Heart left ventricle (tissue), 16 donors: ENCODE results near the gene GNAT2. TPM values are rescaled to one million over a fixed set of nuclear protein-coding genes. Genes with fewer than 3 reads are reported as not detected.
"Not testable (repeated sequence)": the region's sequence is repeated elsewhere in the genome, so short reads cannot be mapped to it uniquely, and the experiment has no call there.

ENCODE experiments used
- ATAC-seq, 4 donors: fragments of 200-7000 bp; cut with Tn5 transposase; one replicate each; pipeline ENCODE4 v1.9.1; 2020 to 2022; ENCODE audit warnings: moderate library complexity in 4 of 4, mild to moderate bottlenecking in 3 of 4, moderate number of reproducible peaks in 1 of 4
- DNase-seq, 5 donors: peaks; one replicate each; pipeline ENCODE4 v3.0.0-alpha.2; 2020
- H3K27ac ChIP-seq, 12 donors: fragments of 200-600 bp; sonication (generic) in 4 of 12; one replicate each; pipeline versions ENCODE4 v1.5.0 to v1.8.0; 2016 to 2022; ENCODE audit warnings: mild to moderate bottlenecking in 2 of 12
- H3K27me3 ChIP-seq, 9 donors: fragments of 200-600 bp; sonication (generic) in 2 of 9; one replicate each; pipeline versions ENCODE4 v1.5.1 to v1.8.0; 2016 to 2022; ENCODE audit warnings: mild to moderate bottlenecking in 3 of 9
- H3K36me3 ChIP-seq, 9 donors: fragments of 200-600 bp; sonication (generic) in 2 of 9; one replicate each; pipeline versions ENCODE4 v1.5.0 to v1.8.0; 2018 to 2022; ENCODE audit warnings: mild to moderate bottlenecking in 2 of 9
- H3K4me1 ChIP-seq, 12 donors: fragments of 200-600 bp; sonication (generic) in 4 of 12; one replicate each; pipeline versions ENCODE4 v1.5.0 to v1.8.0; 2016 to 2022; ENCODE audit warnings: mild to moderate bottlenecking in 3 of 12
- H3K4me3 ChIP-seq, 12 donors: fragments of 200-600 bp; sonication (generic) in 4 of 12; one replicate each; pipeline versions ENCODE4 v1.5.0 to v1.8.0; 2017 to 2022; ENCODE audit warnings: mild to moderate bottlenecking in 9 of 12, moderate library complexity in 4 of 12
- H3K9me3 ChIP-seq, 12 donors: fragments of 200-600 bp; sonication (generic) in 4 of 12; one replicate each; pipeline versions ENCODE4 v1.5.0 to v1.8.0; 2016 to 2022; ENCODE audit warnings: mild to moderate bottlenecking in 1 of 12
- POLR2A ChIP-seq, 2 donors: fragments of 450-650 bp; IDR thresholded peaks; one replicate each; pipeline ENCODE4 v1.6.1; 2017; ENCODE audit warnings: antibody characterized with exemption in 2 of 2, mild to moderate bottlenecking in 2 of 2, moderate library complexity in 2 of 2
- whole genome bisulfite sequencing, 4 donors: extraction: QIAGEN DNeasy Blood & Tissue Kit in 2 of 4; methylation state at CpG; one replicate each; pipeline versions ENCODE4 v1.1.5 to v1.1.7; 2013 to 2018; 5-methylcytosine and 5-hydroxymethylcytosine counted together
- intact Hi-C, 10 donors: fragments of 100-400 bp; cut with DNase I; formaldehyde crosslinking; loops; one replicate each; pipeline versions ENCODE4 v1.11.1 to v1.14.2; 2022
- polyA plus RNA-seq, 2 donors: library from polyadenylated mRNA; stranded (reverse); fragments of 200-250 nt; gene quantifications; one replicate each; pipeline ENCODE4 v1.2.3, GENCODE V29; 2013
- total RNA-seq, 9 donors: library from RNA; depleted of rRNA in 2 of 9; stranded (reverse); fragments of >200 nt in 2 of 9; fragmentation: NEBNext Ultra II Directional in 3 of 9; extraction: Animal tissue kit (Norgen Biotek cat#: 25700) in 3 of 9; gene quantifications; one replicate each; pipeline versions ENCODE4 v1.1.0 to v1.2.4, GENCODE V29; 2016 to 2023
- TF ChIP-seq, protein P1 (sequence below), 12 donors: fragments of 200-600 bp; sonication (generic) in 4 of 12; IDR thresholded peaks; one replicate each; pipeline versions ENCODE4 v1.5.0 to v1.8.0; 2018 to 2022; ENCODE audit warnings: antibody characterized with exemption in 12 of 12, mild to moderate bottlenecking in 5 of 12
- donor health status: ischemic (EF 13 %, LVEDD 7.1; RV severe dilation, severe dysfunction).
- donor health status: healthy with polysubstance abuse.
- donor health status: DM: no; HTN: yes; CAD: no.
- donor health status: DM: no; HTN: no; CAD: no.
- donor health status: ischemic (EF 25% LVEDD 6.9; RV normal size, moderate dysfunction).
- donor health status: ischemic (EF 25% LVEDD 5.7; RV mildly dilated, moderate dysfunction).
- donor health status: healthy.
- donor health status: DM: yes; HTN: yes; CAD: no.
- donor health status: ischemic (EF 35%, LVEDD 5.7; RV mildly dilated, moderate dysfunction).
- donor health status: nonischemic (EF 11% LVEDD 7.7; RV severe dilation, severe dysfunction).
- donor health status: DM: yes; HTN: yes; CAD: no.
- donor health status: PGD.
- donor health status: ischemic (EF 29% LVEDD 5.4; RV normal size, mild dysfunction).
- donor health status: nonischemic (EF 23%, LVEDD 6.1; RV moderate dilation, normal function).

GNAT2 gene
- total and polyA plus RNA-seq, 11 donors, result not detected

DNA sequence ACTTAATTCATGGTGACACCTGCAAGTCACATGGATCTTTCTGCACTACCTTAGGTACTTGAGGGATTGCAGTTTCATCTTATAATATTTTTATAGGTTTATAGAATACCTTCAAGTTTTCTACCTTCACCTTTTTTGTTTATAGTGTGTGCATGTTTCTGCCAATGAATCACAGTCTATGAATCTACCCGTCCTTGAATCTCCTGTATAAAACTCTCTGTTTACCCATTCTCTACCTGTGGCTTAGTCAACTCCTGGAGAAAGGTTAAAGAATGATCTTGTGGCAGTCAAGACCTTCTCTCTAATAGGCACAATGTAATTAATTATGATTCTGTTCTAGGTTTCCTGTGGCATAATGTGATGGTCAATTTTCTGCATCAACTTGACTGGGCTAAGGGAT is 45.3 kb upstream of the GNAT2 start:
- H3K27me3 ChIP-seq, result no peaks in the 10 kb centered on the region
- WGBS, 4 donors, result 91 to 97% (median 93%) methylated on average over 1 of the region's 1 CpG
- DNase-seq (no peak), ATAC-seq (no peak)
- H3K36me3 ChIP-seq, result peaks cover 0 to 38% (median 14%) of the 10 kb centered on the region in 9 donors
- H3K9me3 ChIP-seq, result no peaks in the 10 kb centered on the region
- H3K4me1 ChIP-seq, result peaks cover 0 to 15% (median 7%) of the 10 kb centered on the region in 12 donors
- intact Hi-C loops, result loop anchor here in 1 of 10 donors (5.0 kb wide), 1 partner anchor 88 kb away; no protein-coding TSS in a partner anchor
- H3K4me3 ChIP-seq, result no peak overlapping the region
- TF ChIP-seq POLR2A (IDR thresholded peaks at IDR 0.05), result no peak
- TF ChIP-seq, protein P1, sequence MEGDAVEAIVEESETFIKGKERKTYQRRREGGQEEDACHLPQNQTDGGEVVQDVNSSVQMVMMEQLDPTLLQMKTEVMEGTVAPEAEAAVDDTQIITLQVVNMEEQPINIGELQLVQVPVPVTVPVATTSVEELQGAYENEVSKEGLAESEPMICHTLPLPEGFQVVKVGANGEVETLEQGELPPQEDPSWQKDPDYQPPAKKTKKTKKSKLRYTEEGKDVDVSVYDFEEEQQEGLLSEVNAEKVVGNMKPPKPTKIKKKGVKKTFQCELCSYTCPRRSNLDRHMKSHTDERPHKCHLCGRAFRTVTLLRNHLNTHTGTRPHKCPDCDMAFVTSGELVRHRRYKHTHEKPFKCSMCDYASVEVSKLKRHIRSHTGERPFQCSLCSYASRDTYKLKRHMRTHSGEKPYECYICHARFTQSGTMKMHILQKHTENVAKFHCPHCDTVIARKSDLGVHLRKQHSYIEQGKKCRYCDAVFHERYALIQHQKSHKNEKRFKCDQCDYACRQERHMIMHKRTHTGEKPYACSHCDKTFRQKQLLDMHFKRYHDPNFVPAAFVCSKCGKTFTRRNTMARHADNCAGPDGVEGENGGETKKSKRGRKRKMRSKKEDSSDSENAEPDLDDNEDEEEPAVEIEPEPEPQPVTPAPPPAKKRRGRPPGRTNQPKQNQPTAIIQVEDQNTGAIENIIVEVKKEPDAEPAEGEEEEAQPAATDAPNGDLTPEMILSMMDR (IDR thresholded peaks at IDR 0.05), result no peak
- H3K27ac ChIP-seq, result no peak overlapping the region

DNA sequence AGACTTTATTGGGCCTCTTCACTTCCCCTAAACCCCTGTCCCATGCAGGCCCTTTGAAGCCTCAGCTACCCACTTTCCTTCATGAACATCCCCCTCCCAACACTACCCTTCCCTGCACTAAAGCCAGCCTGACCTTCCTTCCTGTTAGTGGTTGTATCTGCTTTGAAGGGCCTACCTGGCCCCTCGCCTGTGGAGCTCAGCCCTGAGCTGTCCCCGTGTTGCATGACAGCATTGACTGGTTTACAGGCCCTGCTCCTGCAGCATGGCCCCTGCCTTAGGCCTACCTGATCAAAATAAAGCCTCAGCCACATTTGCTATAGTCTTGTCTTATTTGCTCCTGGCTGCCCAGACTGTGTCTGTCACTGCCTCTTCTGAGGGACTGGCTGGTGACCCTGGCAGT is 42.0 kb upstream of the GNAT2 start:
- DNase-seq, result no peak
- Histone ChIP-seq H3K9me3 (no peaks in the 10 kb centered on the region), H3K36me3 (peaks cover 0 to 55% (median 25%) of the 10 kb centered on the region in 9 donors), H3K27me3 (no peaks in the 10 kb centered on the region), H3K27ac (no peak overlapping the region), H3K4me1 (peaks cover 0 to 13% (median 5%) of the 10 kb centered on the region in 12 donors), H3K4me3 (no peak overlapping the region)
- intact Hi-C loops, result no loop called here
- WGBS, 4 donors, result 77 to 80% (median 78%) methylated on average over 2 of the region's 2 CpGs
- ATAC-seq, result no peak
- TF ChIP-seq, protein P1 (IDR thresholded peaks at IDR 0.05), result no peak
- no peak for TF ChIP-seq POLR2A (IDR thresholded peaks at IDR 0.05)

DNA sequence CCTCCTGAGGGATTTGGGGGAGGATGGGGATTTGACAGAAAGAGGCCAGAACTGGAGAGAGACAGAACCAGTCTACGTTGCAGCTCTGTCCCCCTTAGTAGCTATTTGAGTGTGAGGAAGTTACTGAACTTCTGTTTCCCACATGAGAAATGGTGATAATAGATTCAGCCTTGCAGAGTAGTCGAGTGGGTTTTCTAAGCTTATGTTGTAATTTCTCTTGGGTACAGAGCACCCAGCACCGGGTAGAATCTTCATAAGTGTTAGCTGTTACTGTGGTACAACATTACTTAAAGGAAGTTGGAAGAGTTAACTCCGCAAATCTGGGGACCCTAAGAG is 41.2 kb upstream of the GNAT2 start:
- H3K9me3 ChIP-seq, intact Hi-C loops, H3K4me3 ChIP-seq, DNase-seq, ATAC-seq, H3K27ac ChIP-seq, H3K27me3 ChIP-seq: not testable (repeated sequence)
- Histone ChIP-seq H3K4me1 (peaks cover 0 to 14% (median 6%) of the 10 kb centered on the region in 12 donors), H3K36me3 (peaks cover 0 to 53% (median 25%) of the 10 kb centered on the region in 9 donors)
- WGBS, 4 donors, result 47 to 88% (median 74%) methylated on average over 3 of the region's 4 CpGs

DNA sequence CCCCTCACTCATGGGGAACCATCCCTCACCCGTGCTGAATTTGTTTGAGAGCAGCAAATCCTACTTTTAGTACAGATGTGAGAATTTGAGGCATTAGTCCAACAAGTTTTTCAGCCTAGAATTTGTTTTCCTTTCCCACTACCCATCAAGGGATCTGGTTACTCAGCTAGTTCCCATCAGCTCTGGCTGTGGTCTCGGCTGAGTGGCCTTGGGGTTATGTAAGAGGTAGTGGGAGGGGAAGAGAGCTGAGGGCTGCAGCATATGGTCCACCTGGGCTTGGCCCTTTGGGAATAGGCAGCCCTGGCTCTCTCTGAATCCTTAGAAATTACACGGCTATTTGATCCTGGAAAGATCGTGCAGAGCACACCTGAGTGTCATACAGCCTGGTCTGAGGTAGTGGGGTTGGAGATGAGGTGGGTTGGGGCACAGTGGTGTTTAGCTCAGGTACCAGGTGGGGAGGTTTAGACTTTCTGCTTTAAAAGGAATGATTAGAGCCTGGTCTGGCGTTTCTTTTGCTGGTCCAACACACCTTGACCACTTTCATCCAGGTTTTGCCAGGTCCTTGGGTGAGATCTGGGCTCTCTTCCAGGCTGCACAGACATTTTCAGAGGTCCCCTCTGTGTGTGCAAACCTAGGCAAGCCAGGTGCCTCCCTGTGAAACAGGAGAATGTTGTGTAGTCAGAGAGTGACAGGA is 40.7 kb upstream of the GNAT2 start:
- intact Hi-C loops, result no loop called here
- no peaks in the 10 kb centered on the region for H3K9me3 ChIP-seq
- H3K4me3 ChIP-seq, result no peak overlapping the region
- no peak for DNase-seq
- no peaks in the 10 kb centered on the region for H3K27me3 ChIP-seq
- no peak for ATAC-seq
- 77 to 86% (median 83%) methylated on average over 5 of the region's 5 CpGs for WGBS, 4 donors
- H3K36me3 ChIP-seq, result peaks cover 0 to 48% (median 25%) of the 10 kb centered on the region in 9 donors
- TF ChIP-seq, protein P1 (IDR thresholded peaks at IDR 0.05), result no peak
- no peak for TF ChIP-seq POLR2A (IDR thresholded peaks at IDR 0.05)
- H3K4me1 ChIP-seq, result peaks cover 0 to 20% (median 10%) of the 10 kb centered on the region in 12 donors
- H3K27ac ChIP-seq, result no peak overlapping the region

DNA sequence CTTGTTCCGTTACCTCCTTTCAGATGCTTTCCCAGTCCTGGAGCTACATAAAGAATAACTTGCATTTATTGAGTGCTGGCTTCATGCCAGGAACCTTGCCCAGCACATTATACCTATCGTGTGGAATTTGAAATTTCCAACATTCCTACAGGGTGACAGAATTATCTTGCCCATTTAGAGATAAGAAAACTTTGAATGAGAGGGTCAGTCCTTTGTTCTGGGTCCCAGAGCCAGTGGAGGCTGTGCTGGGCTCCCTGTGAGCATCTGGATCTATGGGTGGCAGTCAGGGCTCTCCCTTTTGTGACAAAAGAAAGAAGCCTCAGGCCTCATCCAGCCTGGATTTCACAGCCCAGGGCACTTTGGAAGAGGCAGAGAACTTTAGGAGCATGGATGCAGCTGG is 39.7 kb upstream of the GNAT2 start:
- Histone ChIP-seq H3K4me1 (peaks cover 0 to 28% (median 13%) of the 10 kb centered on the region in 12 donors), H3K27ac (no peak overlapping the region), H3K27me3 (no peaks in the 10 kb centered on the region), H3K36me3 (peaks cover 0 to 44% (median 24%) of the 10 kb centered on the region in 9 donors), H3K4me3 (no peak overlapping the region), H3K9me3 (no peaks in the 10 kb centered on the region)
- intact Hi-C loops, result no loop called here
- 55 to 65% (median 59%) methylated on average over 2 of the region's 2 CpGs for WGBS, 4 donors
- TF ChIP-seq, protein P1 (IDR thresholded peaks at IDR 0.05), result no peak
- no peak for TF ChIP-seq POLR2A (IDR thresholded peaks at IDR 0.05)
- no peak for DNase-seq
- no peak for ATAC-seq
